GM11168 (cell line): ENCODE results near the gene MICAL3.

ENCODE experiments used
- in situ Hi-C: fragments of 300-500 bp; cut with MboI; formaldehyde crosslinking; loops from one replicate; pipeline ENCODE4 v1.12.0; 2022; ENCODE audit warnings: low sequenced_read_pairs; ENCODE audit not compliant: unreplicated experiment

Gene MICAL3

GRCh38 chr22:17738386-17739128 is 285.8 kb downstream of the MICAL3 start:
- in situ Hi-C loops = no loop called here
